Endometrium (tissue), 2 donors: ENCODE measurements around the gene CNTN2.

ENCODE experiments used
- FAIRE-seq: peaks from 2 replicates; lab custom pipeline; 2012; peaks lifted over from hg19 to GRCh38; lab: Jason Lieb, UNC
- donor health status: control.
- donor health status: control.

CNTN2 gene

DNA sequence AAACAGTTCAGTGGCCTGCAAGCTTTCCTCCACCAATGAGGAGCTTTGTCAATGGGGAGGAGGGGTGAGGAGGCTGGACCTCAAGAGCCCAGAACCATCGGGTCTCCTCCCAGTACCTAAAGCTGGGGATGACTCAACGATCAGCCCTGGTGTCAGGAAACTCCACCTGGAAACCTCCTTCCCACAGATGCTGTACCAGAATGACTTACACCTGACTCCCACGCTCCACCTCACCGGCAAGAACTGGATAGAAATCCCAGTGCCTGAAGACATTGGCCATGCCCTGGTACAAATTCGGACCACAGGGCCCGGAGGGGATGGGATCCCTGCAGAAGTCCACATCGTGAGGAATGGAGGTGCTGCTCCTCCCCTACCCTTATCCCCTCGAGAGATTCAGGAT, 29.9 kb downstream of the CNTN2 start:
- FAIRE-seq, result no peak

DNA sequence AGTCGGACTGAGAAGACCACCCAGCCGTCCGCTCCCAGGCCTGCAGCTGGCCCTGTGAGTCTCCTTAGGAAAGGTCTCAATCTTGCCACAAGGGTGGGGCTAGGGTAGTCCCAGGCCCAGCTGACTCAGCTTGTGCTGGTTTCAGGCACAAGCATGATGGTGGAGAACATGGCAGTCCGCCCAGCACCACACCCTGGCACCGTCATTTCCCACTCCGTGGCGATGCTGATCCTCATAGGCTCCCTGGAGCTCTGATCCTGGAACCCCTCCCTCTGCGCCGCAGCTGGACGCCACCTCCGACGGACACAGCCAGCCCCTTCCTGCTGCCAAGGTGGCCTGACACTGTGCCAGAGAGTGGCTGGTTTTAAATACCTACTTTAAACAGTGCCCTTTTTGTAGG, 30.5 kb downstream of the CNTN2 start:
- no peak for FAIRE-seq

DNA sequence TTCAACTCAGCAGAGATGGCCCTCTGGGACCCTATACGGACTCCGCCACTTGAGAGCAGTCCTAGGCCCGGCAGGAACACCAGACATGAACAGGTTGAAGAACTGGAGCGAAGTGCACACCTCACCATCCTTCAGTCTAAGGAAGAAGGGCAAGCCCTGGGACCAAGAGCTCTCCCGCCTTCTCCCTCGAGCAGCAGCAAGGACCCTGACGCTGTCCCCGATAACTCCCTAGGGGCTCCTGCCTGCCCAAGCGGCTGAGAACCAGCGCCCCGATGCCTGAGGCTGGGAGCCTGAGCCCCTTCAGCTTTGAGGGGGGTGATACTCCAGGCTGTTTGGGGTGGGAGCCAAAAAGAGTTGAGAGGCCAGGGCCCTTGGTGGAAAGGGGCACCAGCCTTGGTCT, 31.1 kb downstream of the CNTN2 start:
- FAIRE-seq, result no peak

DNA sequence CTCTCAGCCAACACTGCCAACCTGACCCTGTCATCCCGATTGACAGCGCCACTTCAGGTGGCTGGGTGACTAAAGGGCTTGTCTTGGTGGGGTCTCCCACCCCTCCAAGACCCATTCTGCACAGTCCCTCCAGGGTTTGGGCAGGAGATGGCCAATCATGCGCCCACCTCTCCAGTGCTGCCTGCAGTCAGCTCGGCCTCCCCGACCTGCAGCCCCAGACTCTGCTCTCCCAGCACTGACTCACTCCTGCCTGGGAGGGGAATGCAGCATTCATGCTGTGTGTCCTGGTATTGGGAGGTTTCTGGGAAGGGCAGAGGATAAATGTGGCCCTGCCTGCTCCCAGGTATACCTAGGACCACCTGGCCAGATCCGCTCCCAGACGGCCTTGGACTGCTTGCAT, 31.5 kb downstream of the CNTN2 start:
- no peak for FAIRE-seq

DNA sequence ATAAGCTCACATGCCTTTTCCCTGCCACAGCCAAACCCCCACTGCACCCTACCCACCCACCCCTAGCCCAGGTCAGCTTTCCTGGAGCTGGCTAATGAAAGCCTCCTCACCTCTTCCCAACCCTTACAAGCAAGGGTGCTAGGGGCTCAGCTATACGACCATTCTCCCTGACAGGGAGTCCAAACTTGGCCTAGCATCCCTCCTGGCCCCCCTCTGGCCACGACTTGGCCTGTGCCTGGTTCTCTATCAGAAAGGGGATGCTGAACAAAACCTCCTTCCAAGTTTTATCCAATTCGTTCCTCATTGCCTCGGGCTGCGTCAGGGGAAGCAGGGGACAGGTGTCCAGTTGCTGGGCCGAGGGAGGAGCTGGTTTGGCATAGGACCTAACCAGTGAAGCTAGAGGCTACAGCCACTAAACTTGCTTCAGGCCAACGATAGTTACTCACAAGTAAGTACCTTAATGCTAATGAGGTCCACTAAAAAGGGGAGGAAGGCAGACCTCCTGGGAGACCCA, 32.7 kb downstream of the CNTN2 start:
- no peak for FAIRE-seq

DNA sequence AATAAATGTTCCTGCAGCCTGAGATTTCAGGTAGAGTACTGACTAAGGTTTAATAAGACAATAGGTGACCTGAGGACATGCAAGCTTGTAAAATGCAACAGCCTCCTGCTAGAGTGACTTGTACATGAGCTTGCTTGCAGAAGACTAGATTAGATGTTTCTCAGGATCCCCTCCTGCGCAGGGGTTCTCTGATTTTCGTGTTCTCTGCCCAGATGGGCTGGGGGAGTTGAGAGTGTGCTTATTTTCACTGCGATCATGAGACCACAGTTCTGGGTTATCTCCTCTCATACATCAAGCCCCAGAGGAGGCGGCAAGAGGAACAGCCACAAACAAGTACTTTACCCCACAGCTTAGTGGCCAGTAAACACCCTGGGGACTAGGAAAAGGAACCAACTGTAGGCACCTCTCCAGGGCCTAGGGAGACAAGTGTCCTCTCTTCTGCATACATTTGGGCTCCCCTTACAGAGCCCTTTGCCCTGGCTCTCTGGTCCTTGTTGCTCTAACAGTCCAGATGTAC, 33.3 kb downstream of the CNTN2 start:
- FAIRE-seq, result no peak

DNA sequence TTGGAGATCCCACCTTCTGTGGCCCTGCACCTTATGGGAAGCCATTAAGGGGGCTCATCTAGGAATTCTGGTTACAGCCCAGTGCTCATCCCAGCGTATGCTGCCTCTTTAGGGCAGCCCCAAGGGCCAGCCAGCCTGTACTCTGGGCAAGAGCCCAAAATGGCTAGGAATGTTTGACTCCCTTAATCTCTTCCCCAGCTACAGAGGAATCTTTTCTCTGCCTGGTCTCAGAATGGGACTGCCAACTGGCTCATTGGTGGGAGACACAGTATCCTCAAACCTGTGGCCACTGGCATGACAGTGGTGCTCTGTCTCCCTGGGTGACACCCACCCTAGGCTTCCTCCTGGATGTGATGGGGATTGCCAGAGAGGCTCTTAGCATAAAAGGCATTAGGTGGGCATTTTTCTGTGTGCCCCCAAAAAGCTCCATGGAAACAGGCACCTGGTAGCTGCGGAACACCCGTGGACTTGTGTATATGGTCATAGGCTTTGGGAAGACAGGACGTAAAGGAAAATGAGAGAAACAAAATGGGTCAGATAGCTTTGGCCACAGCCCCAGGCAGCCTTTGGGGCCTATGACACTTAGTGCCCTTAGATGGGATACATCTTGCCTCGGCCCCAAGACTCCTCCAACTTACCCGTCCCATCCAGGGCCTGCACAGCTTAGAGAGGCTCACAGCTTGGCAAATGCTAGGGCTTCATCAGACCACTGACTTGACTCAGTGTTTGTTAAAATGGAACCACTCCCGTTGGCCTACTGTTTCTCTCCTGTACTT, 34.3 kb downstream of the CNTN2 start:
- FAIRE-seq, result no peak

DNA sequence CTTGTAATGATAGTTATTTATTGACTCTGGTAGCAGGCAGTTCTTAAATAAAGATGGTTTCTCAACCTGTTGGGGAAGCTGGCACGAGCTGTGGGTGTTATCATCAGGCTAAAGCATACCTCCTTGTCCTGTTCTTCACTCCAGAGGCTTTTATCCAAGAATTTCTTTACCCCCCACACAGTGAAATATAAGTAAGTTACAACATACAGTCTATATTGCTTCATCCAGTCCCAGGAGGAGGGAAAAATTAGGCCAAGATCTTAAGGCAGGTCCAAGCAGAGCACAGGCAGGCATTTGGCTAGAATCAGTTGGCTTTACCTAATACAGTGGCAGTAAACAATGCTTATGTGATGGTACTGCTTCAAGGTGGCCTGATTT, 34.9 kb downstream of the CNTN2 start:
- no peak for FAIRE-seq

DNA sequence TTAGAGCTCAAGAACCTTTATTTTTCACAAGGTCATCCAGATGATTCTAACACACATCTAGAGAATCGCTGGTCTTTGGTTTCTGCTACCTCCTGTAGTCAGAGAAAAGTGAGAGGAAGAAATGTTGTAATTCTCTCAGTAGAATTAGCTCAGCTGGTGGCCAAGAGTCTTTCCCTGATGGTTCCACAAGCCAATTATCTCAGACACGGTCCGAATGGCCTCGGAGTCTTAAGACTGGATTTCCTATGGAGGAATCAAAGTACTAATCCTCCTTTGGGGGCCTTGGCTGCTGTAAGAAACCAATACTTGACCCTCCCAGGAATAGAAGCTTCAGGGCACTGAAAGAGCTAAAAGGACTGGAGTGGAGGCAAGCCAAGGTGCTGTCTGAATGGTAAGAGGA, 39.4 kb downstream of the CNTN2 start:
- no peak for FAIRE-seq

DNA sequence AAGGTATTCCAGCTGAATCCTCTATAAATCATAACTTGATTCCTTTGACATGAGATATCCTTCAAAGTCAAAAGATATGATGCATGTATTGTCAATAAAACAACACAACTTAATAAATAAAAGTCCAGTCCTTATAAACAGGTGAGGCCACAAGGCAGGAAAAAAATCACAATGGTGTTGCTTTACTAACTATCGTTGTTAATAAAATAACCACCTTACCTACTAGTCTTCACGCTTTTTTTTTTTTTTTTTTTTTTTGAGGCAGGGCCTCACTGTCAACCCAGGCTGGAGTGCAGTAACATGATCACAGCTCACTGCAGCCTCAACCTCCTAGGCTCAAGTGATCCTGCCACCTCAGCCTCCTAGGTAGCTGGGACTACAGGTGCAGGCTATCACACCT, 41.3 kb downstream of the CNTN2 start, which contains the start of gene TMEM81:
Gene TMEM81 (minus strand): TSS at position 101 of the 400 bp plus-strand sequence. CDS start 140 bp downstream, outside the sequence.
- no peak for FAIRE-seq

DNA sequence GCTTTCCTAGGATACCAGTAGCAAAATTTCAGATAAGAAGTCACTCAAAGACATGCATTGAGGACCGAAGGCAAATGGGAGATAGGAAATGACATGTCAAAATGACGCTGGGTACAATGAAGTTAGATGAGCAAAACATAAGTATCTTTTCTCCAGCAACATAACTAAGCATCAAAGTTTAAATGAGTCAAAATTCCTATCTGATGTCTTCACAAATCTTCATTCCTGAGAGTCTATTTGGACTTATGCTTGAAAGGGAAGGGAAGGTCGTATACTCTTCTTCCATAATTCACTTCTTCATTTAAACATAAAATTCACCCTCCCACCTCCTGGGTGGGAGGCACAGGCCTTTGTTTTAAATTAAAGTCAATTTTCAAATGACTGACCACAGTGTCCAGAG, 45.3 kb downstream of the CNTN2 start:
- FAIRE-seq, result no peak

DNA sequence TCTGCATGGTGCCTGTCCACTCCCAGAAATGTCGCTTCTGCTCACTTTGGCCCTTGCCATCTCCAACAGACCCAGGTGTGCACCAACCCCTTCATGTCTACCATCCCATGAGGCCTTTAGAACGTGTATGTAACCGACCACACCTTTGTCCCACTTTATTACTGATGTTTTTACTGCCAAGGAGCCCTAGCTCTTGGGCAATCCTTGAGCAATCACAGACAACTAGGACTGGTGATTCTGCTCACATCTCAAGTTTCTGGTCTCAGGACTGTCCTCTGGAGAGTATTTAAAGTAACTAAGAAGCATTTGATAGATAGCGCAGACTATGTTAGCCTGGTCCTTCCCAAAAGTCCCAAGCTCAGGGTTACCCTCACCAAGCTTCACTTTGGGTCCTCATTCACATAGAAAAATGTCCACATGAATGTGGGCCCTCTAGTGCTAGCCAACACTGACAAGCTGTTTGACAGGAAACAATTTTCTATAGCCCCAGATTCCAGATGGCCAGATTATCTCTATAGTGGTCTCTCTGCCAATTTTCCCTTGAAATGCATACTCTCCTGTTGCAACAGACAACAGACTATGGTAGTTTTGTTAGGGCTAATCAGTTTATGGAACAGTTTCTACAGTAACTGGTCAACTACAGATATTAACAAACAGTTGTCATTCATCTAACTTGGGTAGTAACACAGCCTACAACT, 48.2 kb downstream of the CNTN2 start:
- FAIRE-seq, result no peak

DNA sequence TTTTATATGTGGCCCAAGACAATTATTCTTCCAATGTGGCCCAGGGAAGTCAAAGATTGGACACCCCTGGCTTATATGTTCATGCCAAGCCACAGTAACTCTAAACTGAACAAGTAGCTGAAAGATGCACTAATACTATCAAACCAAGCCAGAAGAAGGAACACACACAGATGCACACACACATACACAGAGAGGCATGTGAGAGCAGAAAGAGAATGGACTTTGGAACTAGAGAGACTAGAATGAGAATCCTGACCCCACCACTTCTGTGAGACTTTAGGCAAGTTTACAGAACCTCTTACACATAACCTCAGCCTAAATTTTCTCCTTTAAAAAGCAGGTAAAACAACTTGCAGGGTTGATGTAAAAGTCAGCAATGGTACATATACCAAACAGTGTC, 52.4 kb downstream of the CNTN2 start:
- FAIRE-seq, result no peak

DNA sequence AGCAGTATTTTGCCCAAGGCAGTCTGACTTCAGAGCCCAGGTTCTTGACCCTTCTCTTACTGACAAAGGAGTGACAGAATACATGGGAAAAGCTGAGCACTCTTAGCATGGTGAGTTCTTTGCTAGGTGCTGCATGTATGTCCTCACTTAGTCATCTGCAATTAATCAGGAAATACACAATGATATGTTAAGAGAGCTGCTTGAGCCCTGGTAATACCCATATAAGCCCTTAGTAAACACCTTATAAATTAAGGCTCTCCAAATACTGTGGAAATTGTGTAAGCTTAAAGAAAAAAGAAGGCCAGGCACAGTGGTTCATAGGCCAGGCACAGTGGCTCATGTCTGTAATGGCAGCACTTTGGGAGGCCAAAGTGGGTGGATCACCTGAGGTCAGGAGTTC, 55.2 kb downstream of the CNTN2 start:
- FAIRE-seq, result no peak

DNA sequence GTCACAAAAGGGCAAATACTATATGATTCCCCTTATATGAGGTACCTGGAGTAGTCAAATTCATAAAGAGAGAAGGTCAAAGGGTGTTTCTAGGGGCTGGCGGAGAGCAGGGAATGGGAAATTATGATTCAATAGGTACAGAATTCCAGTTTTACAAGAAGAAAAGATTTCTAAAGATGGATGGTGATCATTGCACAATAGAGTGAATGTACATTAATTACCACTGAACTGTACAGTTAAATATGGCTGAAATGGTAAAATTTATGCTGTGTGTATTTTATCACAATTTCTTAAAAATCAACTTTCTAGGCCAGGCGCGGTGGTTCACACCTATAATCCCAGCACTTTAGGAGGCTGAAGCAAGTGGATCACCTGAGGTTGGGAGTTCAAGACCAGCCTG, 59.4 kb downstream of the CNTN2 start:
- FAIRE-seq, result no peak

DNA sequence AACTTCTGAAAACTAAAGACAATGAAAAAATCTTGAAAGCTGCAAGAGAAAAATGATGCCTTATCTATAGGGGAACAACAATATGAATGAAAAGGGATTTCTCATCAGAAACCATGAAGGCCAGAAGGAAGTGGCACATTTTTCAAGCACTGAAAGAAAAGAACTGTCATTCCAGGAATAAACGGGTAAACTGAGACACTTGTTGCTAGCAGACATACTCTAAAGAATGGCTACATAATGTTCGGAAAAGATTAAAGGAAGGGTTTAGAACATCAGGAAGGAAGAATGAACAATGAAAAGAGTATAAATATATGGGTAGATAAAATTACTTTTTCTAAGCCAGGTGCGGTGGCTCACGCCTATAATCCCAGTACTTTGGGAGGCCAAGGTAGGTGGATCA, 64.3 kb downstream of the CNTN2 start:
- no peak for FAIRE-seq

DNA sequence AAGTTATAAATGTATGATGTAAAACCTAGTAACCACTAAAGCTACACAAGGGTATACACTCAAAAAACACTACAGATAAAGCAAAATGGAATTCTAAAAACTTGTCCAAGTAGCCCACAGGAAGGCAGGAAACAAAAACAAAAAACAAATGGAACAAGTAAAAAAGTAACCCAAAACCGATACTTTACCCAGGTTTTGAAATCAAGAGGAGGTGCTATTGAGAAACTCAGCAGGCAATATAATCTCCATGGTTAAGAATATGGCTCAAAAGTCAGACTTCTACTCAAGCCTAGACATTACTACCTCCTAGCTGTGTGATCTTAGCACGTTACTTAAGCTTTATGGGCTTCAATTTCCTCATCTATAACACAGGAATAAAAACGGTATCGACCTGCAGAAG, 65.5 kb downstream of the CNTN2 start:
- FAIRE-seq, result no peak

DNA sequence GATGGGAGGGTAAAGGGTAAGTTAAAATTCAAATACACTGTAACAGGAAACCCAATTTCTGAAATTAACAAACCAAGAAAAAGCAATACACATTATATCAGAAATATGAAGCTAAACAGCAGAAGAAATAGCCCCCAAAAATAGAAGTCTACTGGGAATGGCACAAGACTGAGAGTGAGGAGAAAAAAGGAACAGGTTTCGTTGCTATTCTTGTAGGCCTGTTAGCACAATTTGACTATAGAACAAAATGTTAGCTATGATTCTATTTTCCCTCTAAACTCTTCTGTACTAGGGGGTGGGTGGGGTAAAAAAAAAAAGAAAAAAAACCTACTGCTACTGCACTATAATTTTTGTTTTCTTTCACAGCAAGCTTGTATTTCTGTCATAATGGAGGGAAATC, 66.3 kb downstream of the CNTN2 start:
- no peak for FAIRE-seq

DNA sequence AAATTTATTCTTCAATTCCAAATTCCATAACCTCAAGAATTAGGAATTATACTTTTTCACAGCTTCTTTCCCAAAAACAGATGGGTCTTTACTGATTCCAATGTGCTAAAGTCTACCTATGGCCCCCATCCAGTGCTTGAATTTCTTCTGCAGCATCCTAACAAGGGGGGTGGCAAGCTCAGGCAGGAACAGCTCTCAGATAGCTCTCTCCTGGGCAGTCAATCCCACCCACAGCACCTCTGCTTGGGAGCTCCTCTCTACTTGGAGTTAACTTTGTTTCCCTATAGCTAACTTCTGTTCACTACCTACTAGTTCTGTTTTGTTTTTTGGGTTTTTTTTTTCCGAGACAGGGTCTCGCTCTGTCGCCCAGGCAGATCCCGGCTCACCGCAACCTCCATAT, 66.7 kb downstream of the CNTN2 start:
- no peak for FAIRE-seq

DNA sequence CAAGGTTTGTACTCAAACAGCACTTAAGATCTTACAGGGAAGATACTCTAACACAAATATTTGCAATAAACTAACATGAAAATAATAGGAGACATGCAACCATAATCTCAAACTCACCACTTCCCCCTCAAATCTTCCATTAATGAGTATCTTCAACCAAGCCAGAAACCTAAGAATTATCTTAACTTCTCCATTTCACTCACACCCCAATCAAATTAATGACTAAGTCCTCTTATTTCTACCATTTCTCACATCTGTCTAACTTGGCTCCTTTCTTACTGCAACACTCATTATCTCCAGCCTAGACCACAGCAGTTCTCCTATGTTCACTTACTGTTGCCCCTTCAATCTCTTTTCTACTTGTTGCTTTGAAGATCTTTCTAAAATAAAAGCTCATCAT, 68.3 kb downstream of the CNTN2 start:
- no peak for FAIRE-seq

DNA sequence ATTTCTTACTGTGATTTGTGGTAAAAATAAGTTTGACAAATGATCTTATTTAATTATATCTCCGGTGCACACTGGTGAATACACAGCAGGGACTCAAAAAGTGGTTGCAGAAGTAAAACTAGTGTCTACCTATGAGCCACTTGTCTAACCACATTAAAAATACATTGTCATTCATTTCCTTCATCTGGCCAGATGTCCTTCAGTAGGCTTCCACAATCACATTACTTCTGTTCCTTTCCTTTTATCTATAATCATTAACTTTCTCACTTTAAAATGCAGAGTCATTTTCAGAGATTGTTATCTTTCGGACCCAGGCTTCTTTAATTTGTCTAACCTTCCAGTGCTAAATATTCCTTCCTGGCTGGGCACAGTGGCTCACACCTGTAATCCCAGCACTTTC, 75.7 kb downstream of the CNTN2 start:
- FAIRE-seq, result no peak

DNA sequence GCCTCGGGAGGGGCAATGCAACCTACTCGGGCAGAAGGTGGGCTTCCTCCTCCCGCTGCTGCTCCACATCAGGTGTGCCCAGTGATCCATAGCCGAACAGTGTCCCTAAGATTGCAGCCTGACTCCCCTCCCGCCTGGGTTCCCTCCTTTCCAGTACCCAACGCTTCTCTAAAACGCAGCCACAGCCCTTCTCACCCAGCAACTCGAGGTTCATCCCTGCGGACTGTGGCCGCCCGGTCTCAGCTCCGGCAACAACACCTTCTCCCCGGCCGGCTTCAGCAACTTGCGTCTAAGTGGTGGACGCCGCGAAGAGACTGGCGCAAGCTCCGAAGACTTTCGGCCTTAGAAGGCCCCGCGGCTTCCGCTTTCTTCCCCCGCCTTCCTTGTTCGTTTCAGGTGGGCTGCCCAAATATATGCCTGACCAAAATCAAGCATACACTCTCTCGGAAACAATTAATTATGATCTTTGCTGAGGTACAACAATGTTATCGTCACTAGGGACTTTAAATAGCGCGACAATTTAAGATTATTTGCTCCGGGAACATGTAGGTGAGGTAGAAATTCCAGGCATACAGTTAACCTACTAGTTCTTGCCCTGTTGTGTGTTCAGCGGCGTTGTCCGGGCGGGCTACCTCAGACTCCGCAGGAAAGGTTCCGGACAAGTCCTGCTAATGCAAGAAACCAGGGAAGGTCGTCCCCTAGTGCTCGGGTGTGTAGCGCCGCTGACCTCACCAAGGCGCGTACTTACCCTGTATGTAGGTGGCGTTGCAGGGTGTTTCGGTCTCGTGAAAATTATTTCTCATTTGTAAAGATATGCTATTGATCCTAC, 78.9 kb downstream of the CNTN2 start, which contains the start of gene RBBP5:
Gene RBBP5 (minus strand): TSS at position 319 of the 829 bp plus-strand sequence. CDS start 105 bp downstream, at position 214.
- peak; percentile 83 for FAIRE-seq
